B cell (primary cell): ENCODE data around the gene IFT43. TPM values are rescaled to one million over a fixed set of nuclear protein-coding genes. Genes with fewer than 3 reads are reported as not detected.

Experiments
- ATAC-seq: fragments of 200-7000 bp; cut with Tn5 transposase; one replicate; pipeline ENCODE4 v1.10.0; 2021; ENCODE audit warnings: low read depth, mild to moderate bottlenecking, moderate number of reproducible peaks, moderate library complexity
- CTCF ChIA-PET: fragments of 350-600 bp; sonication (Branson Sonifier 250); formaldehyde crosslinking; loops from one replicate; lab custom pipeline; 2021; ENCODE audit warnings: antibody characterized with exemption, inconsistent platforms; lab: Charles Lee
- POLR2A ChIA-PET: fragments of 350-600 bp; sonication (Branson Sonifier 250); formaldehyde crosslinking; loops from one replicate; lab custom pipeline; 2021; ENCODE audit warnings: antibody characterized with exemption; lab: Charles Lee
- DNase-seq: peaks from one replicate; pipeline ENCODE4 v3.0.0; 2013
- H2AFZ ChIP-seq: 2 replicates; pipeline ENCODE4 v1.6.1; 2012; ENCODE audit warnings: mild to moderate bottlenecking, low read depth, low read length; ENCODE audit not compliant: insufficient read depth, poor library complexity, severe bottlenecking
- H3K27ac ChIP-seq, 2 donors: 1 replicate in 1 of 2; 2 replicates in 1 of 2; pipeline ENCODE4 v1.5.1; 2012 to 2013; ENCODE audit warnings: low read length in 2 of 2, mild to moderate bottlenecking in 2 of 2, moderate library complexity in 1 of 2
- H3K27me3 ChIP-seq, 4 experiments: fragments of 200-600 bp in 1 of 4; sonication (generic) in 1 of 4; replicated peaks in 1 of 4; 1 replicate in 2 of 4; 2 replicates in 2 of 4; pipeline versions ENCODE4 v1.6.1 to v1.7.0; 2013 to 2016; ENCODE audit warnings: low read length in 3 of 4, mild to moderate bottlenecking in 2 of 4, mixed read lengths in 1 of 4, moderate library complexity in 1 of 4; ENCODE audit not compliant: insufficient read depth in 4 of 4, control insufficient read depth in 3 of 4; ENCODE audit errors: control extremely low read depth in 1 of 4
- H3K36me3 ChIP-seq, 2 experiments: replicated peaks in 1 of 2; 1 replicate in 1 of 2; 2 replicates in 1 of 2; pipeline versions ENCODE4 v1.6.1 to v1.7.1; 2013; ENCODE audit warnings: low read length in 1 of 2; ENCODE audit not compliant: insufficient read depth in 2 of 2, control insufficient read depth in 1 of 2; ENCODE audit errors: control extremely low read depth in 1 of 2, extremely low read depth in 1 of 2
- H3K4me1 ChIP-seq, 2 donors: fragments of 200-600 bp in 1 of 2; sonication (generic) in 1 of 2; 1 replicate in 1 of 2; 2 replicates in 1 of 2; pipeline versions ENCODE4 v1.5.1 to v1.6.1; 2013 to 2017; ENCODE audit warnings: low read length in 2 of 2; ENCODE audit not compliant: control insufficient read depth in 2 of 2, insufficient read depth in 2 of 2
- H3K4me2 ChIP-seq: replicated peaks from 2 replicates; pipeline ENCODE3; 2012; ENCODE audit warnings: mild to moderate bottlenecking, low read depth, low read length; ENCODE audit not compliant: poor library complexity, severe bottlenecking
- H3K4me3 ChIP-seq, 5 experiments: fragments of 200-600 bp in 1 of 5; sonication (generic) in 1 of 5; 1 replicate in 3 of 5; 2 replicates in 2 of 5; pipeline versions ENCODE4 v1.5.1 to v1.7.0; 2011 to 2016; ENCODE audit warnings: low read length in 4 of 5, mild to moderate bottlenecking in 4 of 5, low read depth in 2 of 5, control low read depth in 1 of 5, moderate library complexity in 1 of 5; ENCODE audit not compliant: insufficient read depth in 1 of 5; ENCODE audit errors: control extremely low read depth in 1 of 5, extremely low read depth in 1 of 5
- H3K79me2 ChIP-seq: fragments of 200-600 bp; sonication (generic); one replicate; pipeline ENCODE4 v1.6.0; 2016; ENCODE audit warnings: low read length; ENCODE audit not compliant: control insufficient read depth, insufficient read depth
- H3K9ac ChIP-seq: fragments of 200-600 bp; sonication (generic); 2 replicates; pipeline ENCODE4 v1.6.1; 2017; ENCODE audit warnings: mild to moderate bottlenecking, low read length, moderate library complexity
- H3K9me3 ChIP-seq, 3 donors: one replicate each; pipeline versions ENCODE4 v1.6.1 to v1.7.1; 2013; ENCODE audit warnings: low read length in 2 of 3; ENCODE audit not compliant: control insufficient read depth in 2 of 3, insufficient read depth in 1 of 3; ENCODE audit errors: control extremely low read depth in 1 of 3
- H4K20me1 ChIP-seq: 2 replicates; pipeline ENCODE4 v1.6.0; 2012; ENCODE audit warnings: mild to moderate bottlenecking, low read length; ENCODE audit not compliant: insufficient read depth, control insufficient read depth, poor library complexity, severe bottlenecking
- H3K27ac Mint-ChIP-seq: one replicate; pipeline ENCODE4 v1.8.0; 2021; ENCODE audit warnings: mixed read lengths
- H3K27me3 Mint-ChIP-seq: one replicate; pipeline ENCODE4 v1.8.0; 2021; ENCODE audit warnings: mixed read lengths
- H3K4me1 Mint-ChIP-seq: one replicate; pipeline ENCODE4 v1.8.0; 2021; ENCODE audit warnings: mixed read lengths
- H3K4me3 Mint-ChIP-seq: one replicate; pipeline ENCODE4 v1.8.0; 2021; ENCODE audit warnings: mixed read lengths
- H3K9me3 Mint-ChIP-seq: one replicate; pipeline ENCODE4 v1.8.0; 2022; ENCODE audit warnings: mixed read lengths; ENCODE audit not compliant: insufficient read depth
- CTCF ChIP-seq: fragments of 200-600 bp; IDR thresholded peaks from one replicate; pipeline ENCODE4 v1.8.0; 2022; ENCODE audit warnings: antibody characterized with exemption, mild to moderate bottlenecking
- EZH2 ChIP-seq: IDR thresholded peaks from 2 replicates; pipeline ENCODE4 v1.6.1; 2012; ENCODE audit warnings: borderline replicate concordance, low read depth, mild to moderate bottlenecking, moderate library complexity, low read length; ENCODE audit not compliant: insufficient read depth, poor library complexity, severe bottlenecking
- WGBS: methylation state at CpG from one replicate; pipeline ENCODE4 v1.1.5; 2013; ENCODE audit warnings: missing lambda C conversion rate; ENCODE audit not compliant: insufficient coverage; 5-methylcytosine and 5-hydroxymethylcytosine counted together
- intact Hi-C: fragments of 100-400 bp; cut with micrococcal nuclease; formaldehyde crosslinking; loops from one replicate; pipeline ENCODE4 v1.10.0; 2022
- polyA plus RNA-seq: library from polyadenylated mRNA; depleted of rRNA; stranded (reverse); fragments of >200 nt; gene quantifications from 2 replicates; pipeline ENCODE4 v1.2.3, GENCODE V29; 2012
- total RNA-seq, 2 donors: library from RNA; stranded (reverse); fragments of 120-200 nt in 1 of 2; gene quantifications; 1 replicate in 1 of 2; 2 replicates in 1 of 2; pipeline versions ENCODE4 v1.2.3 to v1.2.4, GENCODE V29; 2013 to 2022

IFT43 gene
- total and polyA plus RNA-seq, 2 donors (not counting 1 experiment from before 2014, with no cell fraction given) = 14.7 to 21.5 TPM

- H3K9me3 ChIP-seq = peaks cover 2 to 10% (median 5%) of the 10 kb centered on the region in 3 donors
- CTCF ChIA-PET = interaction anchor here (0.7 kb wide), 1 partner anchor 13 kb away, joined by 3 read pairs; no protein-coding TSS in a partner anchor
- no peak overlapping the region for H2AFZ ChIP-seq
- H3K9ac ChIP-seq = no peak overlapping the region
- Mint-ChIP-seq H3K4me3 (no peak overlapping the region), H3K27me3 (no peaks in the 10 kb centered on the region), H3K4me1 (peaks cover 15% of the 10 kb centered on the region), H3K27ac (no peak overlapping the region), H3K9me3 (peaks cover 13% of the 10 kb centered on the region)
- no peak for DNase-seq
- no peak overlapping the region for H3K27ac ChIP-seq
- H3K27me3 ChIP-seq = no peaks in the 10 kb centered on the region
- no peak for TF ChIP-seq CTCF
- WGBS = no CpG with 5 or more reads among the region's 1 CpG
- POLR2A ChIA-PET = no interaction called here
- peaks cover 0 to 6% of the 10 kb centered on the region in 2 donors for H3K4me1 ChIP-seq
- H3K36me3 ChIP-seq = peaks cover 0 to 3% of the 10 kb centered on the region in 2 experiments
- H3K4me2 ChIP-seq = no peak overlapping the region
- no peak overlapping the region for H3K4me3 ChIP-seq
- intact Hi-C loops = no loop called here
- no peaks in the 10 kb centered on the region for H3K79me2 ChIP-seq
- no peak for ATAC-seq
- no peaks in the 10 kb centered on the region for H4K20me1 ChIP-seq
Observed at GRCh38 chr14:76015191-76015590, 29.6 kb downstream of the IFT43 start.

DNA sequence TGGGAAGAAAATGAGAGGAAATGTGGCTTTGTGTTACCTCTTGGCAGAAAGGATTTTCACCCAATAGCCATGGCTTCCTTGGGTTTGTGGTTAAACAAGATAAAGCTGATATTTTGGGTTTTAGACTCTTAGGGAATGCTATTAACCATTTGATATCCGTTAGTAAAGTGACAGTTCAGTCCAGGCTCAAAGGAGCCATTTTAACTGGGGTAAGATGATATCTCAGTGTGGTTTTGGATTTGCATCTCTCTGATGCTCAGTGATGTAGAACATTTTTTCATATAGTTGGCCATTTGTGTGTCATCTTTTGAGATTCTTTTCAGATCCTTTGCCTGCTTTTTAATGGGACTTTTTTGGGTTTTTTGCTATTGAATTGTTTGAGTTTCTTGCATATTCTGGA lies 30.1 kb downstream of the IFT43 start:
- no peak overlapping the region for H3K4me2 ChIP-seq
- no peaks in the 10 kb centered on the region for H3K27me3 ChIP-seq
- no peak for DNase-seq
- H3K27ac ChIP-seq = no peak overlapping the region
- TF ChIP-seq EZH2 = no peak
- TF ChIP-seq CTCF = no peak
- H3K4me3 ChIP-seq = no peak overlapping the region
- intact Hi-C loops = no loop called here
- Mint-ChIP-seq H3K4me3 (no peak overlapping the region), H3K4me1 (peaks cover 15% of the 10 kb centered on the region), H3K27ac (no peak overlapping the region), H3K27me3 (no peaks in the 10 kb centered on the region), H3K9me3 (peaks cover 14% of the 10 kb centered on the region)
- H3K36me3 ChIP-seq = peaks cover 0 to 4% of the 10 kb centered on the region in 2 experiments
- no peaks in the 10 kb centered on the region for H4K20me1 ChIP-seq
- peaks cover 3% of the 10 kb centered on the region for H3K79me2 ChIP-seq
- H3K9ac ChIP-seq = no peak overlapping the region
- H3K9me3 ChIP-seq = peaks cover 2 to 11% (median 9%) of the 10 kb centered on the region in 3 donors
- CTCF ChIA-PET = interaction anchor here (0.7 kb wide), 1 partner anchor 13 kb away, joined by 3 read pairs; no protein-coding TSS in a partner anchor
- ATAC-seq = no peak
- H3K4me1 ChIP-seq = peaks cover 0 to 6% of the 10 kb centered on the region in 2 donors
- 75% methylated on average over 1 of the region's 1 CpG for WGBS
- no peak overlapping the region for H2AFZ ChIP-seq
- POLR2A ChIA-PET = no interaction called here
